Activated CD4-positive, CD25-positive, alpha-beta regulatory T cell treated with anti-CD3 and anti-CD28 coated beads, Interleukin-2, amount 50 U/mL, for 72 hours (primary cell): ENCODE results near the gene H6PD.

Experiments used
- DNase-seq: peaks from one replicate; pipeline ENCODE4 v3.0.0; 2021

Gene H6PD

GRCh38 chr1:9241891-9242290, 7.3 kb downstream of the H6PD start:
- DNase-seq = no peak

DNA sequence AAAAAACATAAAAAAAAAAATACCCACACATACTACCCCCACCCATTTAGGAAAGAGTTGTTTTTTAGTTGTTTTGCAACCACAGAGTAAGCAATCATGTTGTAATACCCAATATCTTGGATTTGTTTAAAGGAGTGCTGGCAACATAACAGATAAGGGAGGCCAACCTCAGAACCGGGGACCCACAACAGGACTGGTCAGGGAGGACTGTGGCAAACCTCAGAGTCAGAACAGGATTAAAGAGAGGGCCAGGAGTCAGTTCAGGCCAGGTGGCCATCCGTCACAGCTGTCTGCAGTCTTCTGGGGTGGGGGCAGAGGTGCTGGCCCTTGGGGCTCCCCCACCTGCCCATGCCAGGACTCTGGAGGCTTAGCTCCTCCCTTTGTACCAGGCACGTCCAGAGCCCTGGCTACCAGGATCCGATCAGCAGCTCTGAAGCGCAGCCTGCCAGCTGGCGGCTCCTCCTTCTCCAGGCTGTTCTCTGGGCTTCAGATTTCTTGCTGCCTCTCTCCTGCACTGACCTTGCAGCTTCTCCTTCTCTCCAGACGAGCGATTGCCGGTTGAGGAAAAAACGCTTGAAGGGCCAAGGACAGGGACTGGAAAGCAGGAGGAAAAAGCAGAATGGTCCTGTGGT, 7.9 kb downstream of the H6PD start:
- no peak for DNase-seq

DNA sequence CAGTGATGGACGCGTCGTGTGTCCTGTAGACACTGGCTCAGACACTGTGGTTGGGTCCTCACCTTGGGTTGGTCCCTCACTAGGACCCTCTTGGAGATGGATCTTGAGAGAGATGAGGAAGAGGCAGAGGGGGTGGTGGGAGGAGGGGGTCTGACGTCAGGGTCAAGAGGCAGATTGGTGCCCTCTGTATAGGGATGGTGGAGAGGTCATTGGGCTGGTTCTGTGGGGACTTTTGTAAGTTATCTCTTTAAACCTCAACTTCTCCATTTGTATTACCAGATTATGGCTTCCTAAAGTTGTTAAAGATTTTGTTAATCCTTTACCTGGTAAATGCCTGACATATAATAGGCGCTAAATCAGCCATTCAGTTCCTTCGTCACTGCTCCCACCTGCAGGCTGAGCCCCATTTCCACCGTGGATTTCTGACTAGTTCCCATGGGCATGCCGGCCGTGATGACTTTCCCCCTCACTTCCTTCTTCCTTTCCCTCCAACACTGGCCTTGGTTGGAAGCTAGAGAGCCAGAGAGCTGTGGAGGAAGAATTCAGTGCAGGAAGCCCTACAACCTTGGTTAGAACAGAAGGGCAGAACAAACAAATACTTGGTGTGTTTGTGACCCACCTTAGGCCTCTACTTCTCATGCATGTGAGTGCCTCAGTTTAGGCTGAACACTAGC, 8.6 kb downstream of the H6PD start:
- no peak for DNase-seq

- no peak for DNase-seq
These were observed 10.1 kb downstream of the H6PD start for GRCh38 chr1:9244501-9245229.

GRCh38 chr1:9245230-9245619, 10.7 kb downstream of the H6PD start:
- DNase-seq = no peak

GRCh38 chr1:9245661-9246060, 11.1 kb downstream of the H6PD start:
- no peak for DNase-seq

DNA sequence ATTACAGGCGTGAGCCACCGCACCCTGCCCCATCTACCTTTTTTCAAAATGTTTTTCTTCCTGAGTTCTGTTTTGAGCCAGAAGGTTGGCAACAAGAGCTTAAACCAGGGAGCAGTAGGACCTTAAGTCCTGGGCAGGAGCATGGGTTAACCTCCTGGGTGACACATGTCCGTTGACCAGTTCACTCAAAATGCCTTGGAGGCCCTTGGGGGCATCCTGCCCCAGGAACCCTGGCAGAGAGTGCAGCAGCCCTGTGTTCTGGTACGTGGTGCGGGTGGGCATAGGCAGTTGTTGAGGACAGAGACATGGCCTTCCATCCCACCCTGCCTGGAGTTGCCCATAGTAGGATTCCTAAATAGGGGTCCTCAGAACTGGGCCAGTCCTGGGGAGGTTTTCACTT, 11.6 kb downstream of the H6PD start:
- no peak for DNase-seq

GRCh38 chr1:9246841-9247785, 12.5 kb downstream of the H6PD start:
- DNase-seq = no peak

GRCh38 chr1:9247894-9248293, 13.3 kb downstream of the H6PD start:
- DNase-seq = no peak

DNA sequence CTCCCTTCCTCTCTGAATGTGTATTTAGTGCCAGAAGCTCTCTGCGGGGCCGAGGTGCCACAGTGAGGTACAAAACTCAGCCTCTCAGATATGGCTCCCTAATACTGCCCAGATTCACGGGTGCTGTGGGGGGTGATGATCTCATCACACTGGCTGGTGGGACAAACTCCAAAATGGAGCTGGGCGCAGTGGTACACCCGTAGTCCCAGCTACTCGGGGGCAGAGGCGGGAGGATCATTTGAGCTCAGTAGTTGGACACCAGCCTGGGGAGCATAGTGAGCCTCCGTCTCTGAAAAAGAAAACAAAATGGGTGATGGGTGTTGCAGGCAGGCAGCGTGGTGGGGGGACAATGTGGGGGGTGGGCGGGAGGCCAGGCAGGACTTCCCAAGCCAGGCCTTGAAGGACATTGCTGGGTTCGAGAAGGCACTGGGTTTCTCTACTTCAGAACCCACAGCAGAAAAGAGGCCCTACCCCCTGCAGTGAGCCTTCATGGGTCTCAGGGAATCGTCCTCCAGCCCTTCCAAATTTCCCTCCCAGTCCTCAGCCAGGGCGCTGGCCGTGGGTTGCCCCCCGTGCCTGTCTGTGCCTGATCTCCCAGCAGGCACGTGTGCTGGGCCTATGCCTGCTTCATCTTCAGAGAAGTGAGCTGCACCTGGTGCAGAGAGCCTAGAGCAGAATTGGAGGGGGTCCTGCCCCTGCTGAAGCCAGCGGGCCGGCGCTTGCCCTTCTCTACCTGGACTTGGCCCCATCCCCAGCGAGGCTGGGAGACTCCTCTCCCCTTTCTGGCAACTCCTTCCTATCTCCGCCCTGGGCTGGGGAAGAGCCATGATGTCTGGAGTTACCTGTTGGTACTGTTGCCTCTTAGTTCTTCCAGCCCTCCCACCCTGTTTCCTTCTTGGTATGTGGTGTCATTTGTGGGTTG, 14.0 kb downstream of the H6PD start:
- DNase-seq = no peak

DNA sequence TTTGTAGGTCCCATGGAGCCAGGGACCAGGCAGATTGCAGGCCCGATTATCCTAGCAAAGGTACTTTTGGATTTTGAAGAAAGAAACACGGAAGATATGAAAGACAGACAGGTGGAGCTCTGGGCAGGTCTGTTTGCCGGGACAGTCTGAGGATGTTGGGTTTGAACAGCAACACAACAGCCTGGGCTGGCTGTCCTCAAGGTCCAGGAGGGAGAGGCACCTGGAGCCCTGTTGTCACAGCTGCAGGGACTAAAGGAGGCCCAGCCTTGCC, 14.6 kb downstream of the H6PD start:
- no peak for DNase-seq

DNA sequence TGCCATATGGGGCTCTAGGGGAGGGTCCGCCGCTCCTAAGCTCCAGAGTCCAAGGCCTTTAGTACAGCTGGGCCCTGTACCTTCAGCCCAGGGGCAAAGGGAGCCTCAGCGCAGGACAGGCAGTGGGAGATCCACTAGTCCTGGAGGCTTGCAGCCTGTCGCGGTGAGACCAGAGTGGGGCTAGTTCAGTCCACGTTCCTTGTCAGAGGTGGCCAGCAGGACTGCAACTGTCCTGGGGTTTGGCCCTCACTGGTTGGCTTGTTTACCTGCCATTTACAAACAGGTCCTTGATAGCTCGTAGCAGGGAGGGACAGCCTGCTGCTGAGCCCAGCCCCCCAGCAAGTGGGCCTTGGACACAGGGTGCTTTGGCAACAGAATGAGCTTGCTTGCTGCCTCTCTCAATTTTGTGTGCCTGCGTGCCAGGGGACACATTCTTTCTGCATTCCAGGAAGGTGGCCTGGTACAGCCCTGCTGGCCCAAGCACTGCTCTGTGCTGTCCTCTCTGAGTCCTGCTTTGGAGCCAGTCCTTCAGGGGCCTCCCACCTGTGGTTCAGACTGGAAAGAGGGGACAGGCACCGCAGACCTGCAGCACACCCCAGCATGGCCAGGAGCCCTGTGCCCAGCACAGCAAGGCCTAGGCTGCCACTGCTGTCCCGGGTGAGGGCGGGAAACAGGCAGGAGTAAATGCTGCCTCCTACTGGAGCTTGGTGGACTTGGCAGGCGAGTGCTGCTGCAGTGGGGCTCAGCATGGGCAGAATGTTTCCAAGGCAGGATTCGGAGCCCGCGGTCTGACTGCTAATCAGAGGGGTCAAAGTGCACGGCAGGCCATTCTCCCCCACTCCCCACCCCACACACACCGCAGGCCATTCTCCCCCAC, 15.2 kb downstream of the H6PD start:
- DNase-seq = peak; percentile 43

GRCh38 chr1:9250411-9251381, 16.1 kb downstream of the H6PD start:
- DNase-seq = no peak

DNA sequence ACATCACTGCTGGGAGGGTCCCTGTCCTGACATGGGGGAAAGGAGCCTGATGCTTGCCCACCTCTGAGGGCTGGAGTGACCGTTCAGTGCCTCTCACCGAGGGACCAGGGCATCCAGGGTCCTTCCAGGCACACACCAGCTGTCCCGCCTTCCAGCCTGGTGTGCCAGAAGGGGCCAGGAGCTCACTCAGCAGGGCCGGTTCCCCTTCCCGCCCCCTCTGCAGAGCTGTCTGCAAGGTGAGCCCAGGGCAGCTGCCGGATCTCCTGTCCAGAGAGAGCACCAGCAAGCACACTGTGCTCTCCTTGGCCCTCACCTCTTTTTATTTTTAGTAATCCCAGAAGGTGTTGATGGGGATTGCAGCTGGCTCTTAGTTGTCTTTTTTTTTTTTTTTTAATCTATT, 16.9 kb downstream of the H6PD start:
- no peak for DNase-seq

DNA sequence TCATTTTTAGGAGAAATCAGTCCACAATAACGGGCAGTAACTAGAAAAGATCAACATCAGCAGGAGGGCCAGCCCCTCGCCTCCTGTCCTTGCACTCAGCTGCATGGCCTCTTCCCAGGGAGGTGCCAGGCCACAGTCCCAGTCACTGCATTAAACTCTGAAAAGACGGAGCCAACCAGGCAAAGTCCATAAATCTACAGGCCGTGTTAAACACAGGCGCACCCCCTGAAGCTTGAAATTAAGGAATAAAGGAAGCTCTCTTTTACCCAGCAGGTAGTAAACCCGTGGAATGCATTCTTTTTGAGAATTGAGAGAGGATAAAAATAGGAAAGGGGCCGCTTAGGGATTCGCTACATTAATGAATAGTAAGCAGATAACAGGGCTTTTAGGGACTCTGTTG, 18.4 kb downstream of the H6PD start:
- DNase-seq = no peak

DNA sequence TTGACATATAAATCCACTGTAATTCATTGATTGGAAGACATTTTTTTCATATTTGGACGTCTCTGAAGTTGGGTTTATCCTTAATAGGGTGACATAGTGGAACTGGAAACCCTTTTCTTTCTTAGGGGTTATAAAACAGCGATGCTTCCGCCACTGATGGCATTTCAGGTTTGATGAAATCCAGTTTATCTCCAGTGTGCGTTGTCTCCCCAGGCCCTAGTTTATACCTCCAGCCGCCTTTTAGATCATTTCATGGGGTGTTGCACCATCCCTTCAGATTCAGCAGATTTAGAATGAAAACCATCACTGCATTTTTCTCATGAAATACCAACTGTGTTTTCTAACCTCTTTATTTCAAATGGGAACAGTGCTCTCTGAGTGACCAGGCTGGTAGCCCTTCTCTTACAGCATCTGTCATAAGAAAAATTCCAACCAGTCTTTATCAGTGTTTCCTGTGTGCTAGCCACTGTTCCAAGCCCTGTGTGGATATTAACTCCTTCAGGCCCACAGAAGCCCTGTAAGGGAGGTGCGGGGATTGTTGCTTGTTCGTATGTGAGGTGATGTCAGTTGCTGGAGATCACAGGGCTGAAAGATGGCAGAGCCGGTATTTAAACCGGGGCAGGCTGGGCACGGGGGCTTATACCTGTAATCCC, 19.0 kb downstream of the H6PD start:
- DNase-seq = no peak

DNA sequence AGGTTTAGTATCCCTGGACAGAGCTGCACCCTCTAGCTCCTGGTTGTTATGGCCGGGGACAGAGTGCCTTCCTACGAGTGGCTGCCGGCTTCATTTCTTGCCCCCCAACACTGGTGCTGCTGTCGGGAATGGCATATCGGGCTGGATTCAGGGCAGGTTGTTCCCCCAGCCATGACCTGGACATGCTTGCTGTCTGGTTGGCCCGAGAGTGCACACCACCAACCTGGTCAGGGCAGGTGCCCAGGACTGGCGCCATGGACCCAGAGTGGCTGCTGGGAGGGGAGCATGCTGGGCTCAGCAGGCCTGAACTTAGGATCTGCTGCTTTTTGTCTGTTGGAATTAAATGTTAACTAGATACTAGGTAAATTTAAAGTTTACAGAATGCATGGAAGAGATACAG, 21.8 kb downstream of the H6PD start:
- DNase-seq = no peak

DNA sequence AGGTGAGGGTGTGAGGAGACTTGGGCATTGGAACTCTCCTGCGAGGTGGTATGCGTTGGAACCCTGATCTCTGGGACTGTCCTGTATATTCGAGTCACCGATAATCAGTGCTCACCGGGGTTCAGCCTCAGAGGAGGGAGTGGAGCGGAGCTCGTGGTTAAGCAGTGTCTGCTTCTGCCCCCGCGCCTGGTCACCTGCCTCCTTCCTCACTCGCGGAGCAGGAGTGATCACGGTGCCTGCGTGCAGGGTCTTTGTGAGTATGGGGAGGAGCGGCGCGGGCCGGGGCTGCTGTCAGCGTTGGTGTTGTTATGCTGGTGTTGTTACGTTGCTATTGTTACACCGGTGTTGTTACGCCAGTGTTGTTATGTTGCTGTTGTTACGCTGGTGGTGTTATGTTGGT, 23.3 kb downstream of the H6PD start:
- no peak for DNase-seq

DNA sequence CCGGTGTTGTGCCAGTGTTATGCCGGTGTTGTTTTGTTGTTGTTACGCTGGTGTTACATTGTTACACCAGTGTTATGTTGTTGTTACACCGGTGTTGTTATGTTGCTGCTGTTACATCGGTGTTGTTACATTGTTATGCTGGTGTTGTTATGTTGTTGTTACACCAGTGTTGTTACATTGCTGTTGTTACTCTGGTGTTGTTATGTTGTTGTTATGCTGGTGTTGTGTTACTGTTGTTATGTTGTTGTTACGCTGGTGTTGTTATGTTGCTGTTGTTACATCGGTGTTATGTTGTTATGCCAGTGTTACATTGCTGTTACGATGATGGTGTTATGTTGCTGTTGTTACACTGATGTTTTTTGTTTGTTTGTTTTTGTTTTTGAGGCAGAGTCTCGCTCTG, 24.1 kb downstream of the H6PD start:
- no peak for DNase-seq
